ENCODE results near the gene HOXB5. TPM values are rescaled to one million over a fixed set of nuclear protein-coding genes. Genes with fewer than 3 reads are reported as not detected.

The HOXB5 gene
- total RNA-seq (2014; rRNA removed; shearing (Covaris generic)): 2.3 TPM in 2 replicates
- polyA plus RNA-seq (2014; cell fraction: nucleus; rRNA removed): 5.2 and 6.4 TPM in 2 replicates

- no peak for DNase-seq (ENCODE audit: extremely low read depth, low read depth)
Observed at GRCh38 chr17:48593126-48593829, at the start of gene HOXB5. HOXB5 (minus strand) TSS chr17:48593779; CDS start chr17:48593682, 97 bp downstream.

DNA sequence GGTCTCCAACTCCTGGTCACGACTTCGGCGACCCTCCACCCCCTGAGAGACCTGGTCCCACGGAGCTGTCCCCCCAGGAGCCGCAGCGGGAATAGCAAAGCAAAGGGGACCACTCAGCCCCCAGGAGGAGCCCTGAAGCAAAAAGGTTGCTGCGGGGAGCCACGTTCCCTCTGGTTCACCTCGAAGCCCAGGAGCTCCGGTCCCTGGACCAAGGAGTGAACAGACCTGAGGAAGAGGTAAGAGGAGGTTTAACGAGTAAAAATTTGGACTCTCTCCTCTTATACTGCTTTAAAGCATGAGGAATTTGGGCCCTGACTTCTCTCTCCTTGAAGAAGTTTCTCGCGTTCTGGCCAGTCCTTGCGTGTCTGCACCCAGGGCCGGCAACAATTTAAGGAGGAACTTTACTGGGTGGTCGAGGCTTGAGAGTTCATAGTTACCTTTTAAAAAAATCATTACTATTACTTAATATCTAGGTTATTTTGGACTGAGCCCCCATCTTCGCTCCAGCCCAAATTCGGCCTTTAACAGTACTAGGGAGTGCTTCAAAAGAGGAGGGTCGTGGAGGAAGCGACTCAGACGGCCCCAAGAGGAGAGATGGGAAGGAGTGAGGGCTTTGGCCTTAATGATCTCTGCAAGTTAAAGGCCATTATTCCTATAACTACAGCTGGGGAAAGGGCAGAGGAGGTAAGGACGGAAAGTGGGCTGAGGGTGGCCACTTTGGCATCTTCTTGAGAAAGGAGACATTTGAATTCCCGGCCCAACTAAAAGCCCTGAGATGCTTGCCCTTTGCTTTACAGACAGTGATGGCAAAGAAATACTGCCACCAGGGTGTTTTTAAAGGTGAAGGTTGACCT, 49.5 kb upstream of the HOXB5 start:
- no peak for DNase-seq (ENCODE audit: extremely low read depth, low read depth)

DNA sequence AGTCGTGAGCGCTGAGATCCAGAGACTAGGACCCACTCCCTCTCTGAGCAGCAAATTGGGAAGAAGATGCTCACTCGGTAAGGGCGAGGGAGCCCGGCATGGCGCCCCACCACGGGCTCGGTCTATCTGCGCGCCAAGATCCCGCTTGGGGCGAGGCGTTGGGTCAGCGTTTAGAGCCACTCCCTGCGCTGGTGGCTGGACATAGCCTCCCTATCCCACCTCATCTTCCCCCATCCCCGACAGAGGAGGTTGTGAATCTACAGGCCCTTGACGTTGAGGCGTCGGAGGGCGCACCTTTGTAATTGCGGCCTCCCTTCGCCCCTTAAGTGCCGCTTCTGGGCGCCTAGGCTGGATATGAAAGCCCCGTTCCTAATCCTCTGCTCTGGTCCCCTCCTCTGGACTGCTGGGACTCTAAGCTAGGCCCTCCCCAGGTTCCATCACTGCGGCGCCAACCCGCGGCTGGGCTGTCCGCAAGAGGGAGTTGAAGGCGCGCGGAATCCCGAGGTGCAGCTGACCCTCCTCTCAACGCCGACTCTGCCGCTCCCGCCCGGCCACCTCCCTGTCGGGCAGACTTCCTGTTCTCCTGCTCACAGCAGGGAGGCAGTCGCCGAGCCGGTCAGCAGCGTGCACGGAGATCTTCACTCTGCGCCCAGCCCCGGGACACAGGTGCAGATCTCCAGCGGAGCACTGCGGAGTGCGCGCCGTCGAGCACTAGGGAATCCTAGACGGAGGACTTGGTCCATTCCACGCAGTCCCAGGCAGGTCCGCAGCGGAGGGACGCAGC, 48.7 kb upstream of the HOXB5 start:
- no peak for DNase-seq (ENCODE audit: extremely low read depth, low read depth)

- no peak for DNase-seq (ENCODE audit: extremely low read depth, low read depth)
Observed at GRCh38 chr17:48641541-48642058, 48.0 kb upstream of the HOXB5 start.

DNA sequence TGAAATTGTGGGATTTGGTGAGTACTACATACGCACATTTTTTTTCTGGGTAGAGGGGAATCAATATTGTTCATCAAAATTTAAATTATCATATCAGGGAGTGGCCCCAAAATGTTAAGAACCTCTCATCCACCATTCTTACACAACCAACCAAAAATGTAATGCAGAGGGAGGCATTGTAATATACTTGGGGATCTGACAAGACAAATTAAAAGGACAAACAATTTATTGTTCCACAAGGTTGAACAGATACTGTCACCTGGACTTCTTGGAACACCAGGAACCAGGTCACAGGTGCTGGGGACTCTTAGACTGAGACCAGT, 47.2 kb upstream of the HOXB5 start:
- DNase-seq (ENCODE audit: extremely low read depth, low read depth): no peak

DNA sequence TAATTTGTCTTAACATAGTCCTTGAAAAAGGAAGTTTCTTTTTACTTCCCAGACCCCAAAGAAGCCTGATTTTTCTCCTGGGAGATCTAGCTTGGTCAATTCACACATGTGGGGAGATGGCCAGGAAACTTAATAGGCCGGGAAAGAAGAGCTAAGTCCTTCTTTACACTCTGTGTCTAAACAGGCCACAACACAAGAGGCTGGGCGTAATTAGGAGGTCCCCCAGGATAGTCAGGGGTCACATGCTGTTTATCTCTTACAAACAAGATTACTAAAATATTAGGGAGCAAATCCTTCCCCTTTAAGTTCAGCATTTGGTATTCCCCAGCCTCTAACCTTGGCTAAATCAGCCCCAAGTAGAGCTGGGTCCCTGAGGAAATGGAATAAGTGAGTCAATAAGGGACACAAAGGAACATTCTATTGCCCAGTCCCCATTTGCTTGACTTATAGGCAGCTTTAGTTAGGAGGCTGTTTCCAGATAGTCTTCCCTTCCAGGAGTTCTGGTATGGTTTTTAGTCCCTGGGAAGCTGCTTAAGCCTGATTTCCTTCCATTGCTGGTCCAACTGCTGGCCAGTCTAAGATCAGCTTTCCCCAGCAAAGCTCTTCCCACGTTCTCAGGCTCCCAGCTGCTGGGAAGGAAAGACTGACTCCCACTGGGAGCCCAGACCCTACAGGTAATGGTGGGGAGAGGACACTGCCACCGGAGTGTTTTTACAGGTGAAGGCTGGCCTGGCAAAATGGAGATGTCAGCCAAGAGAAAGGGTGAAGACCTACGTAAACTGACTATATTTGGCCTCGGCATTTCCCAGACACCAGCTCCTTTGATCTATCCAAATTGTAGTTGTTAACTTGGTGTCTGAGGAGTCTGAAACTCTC, 46.6 kb upstream of the HOXB5 start:
- DNase-seq (ENCODE audit: extremely low read depth, low read depth): no peak

- DNase-seq (ENCODE audit: extremely low read depth, low read depth): no peak
Observed at GRCh38 chr17:48639136-48639535, 45.6 kb upstream of the HOXB5 start.

DNA sequence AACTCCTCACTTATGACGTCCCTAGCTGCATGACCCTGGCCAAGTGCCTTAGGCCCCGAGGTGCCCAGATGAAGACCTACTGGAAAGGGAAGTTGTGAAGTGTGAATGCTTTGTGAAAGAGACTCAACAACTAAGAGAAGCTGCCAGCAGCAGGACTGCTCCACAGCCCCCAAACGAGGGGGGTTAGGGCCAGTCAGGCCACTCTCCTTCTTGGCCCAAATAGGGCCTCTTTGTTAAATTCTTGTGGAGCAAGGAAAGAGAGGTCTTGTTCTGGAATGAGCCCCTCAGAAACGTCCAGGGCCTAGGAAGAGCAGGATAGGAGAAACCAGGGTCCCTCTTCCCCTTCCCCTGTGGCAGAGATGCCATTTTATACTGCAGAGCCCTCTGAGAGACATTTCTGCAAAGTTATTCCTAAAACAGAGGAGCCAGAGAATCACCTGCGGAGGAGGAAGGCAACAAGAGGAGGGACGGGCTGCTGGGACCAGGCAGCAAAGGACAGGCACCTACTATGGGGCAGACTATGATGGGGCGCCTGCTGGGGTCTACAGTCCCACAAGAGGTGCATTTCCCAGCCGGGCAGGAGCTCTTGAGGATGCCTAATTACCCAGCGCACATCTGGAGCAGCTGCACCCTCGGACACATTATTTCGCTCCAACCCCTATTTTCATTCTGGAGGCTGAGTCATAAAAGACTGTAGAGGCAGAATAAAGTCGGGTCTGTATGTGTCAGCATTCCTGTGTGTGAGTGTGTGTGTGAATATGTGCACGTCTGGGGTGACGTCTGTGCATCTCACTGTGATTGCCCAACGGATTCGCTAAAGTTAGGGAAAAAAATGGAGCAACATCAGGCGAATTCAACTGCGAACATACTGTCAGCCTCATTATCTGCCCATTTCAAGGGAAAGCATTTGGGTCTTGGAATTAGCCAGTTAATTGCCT, 44.0 kb upstream of the HOXB5 start:
- no peak for DNase-seq (ENCODE audit: extremely low read depth, low read depth)

DNA sequence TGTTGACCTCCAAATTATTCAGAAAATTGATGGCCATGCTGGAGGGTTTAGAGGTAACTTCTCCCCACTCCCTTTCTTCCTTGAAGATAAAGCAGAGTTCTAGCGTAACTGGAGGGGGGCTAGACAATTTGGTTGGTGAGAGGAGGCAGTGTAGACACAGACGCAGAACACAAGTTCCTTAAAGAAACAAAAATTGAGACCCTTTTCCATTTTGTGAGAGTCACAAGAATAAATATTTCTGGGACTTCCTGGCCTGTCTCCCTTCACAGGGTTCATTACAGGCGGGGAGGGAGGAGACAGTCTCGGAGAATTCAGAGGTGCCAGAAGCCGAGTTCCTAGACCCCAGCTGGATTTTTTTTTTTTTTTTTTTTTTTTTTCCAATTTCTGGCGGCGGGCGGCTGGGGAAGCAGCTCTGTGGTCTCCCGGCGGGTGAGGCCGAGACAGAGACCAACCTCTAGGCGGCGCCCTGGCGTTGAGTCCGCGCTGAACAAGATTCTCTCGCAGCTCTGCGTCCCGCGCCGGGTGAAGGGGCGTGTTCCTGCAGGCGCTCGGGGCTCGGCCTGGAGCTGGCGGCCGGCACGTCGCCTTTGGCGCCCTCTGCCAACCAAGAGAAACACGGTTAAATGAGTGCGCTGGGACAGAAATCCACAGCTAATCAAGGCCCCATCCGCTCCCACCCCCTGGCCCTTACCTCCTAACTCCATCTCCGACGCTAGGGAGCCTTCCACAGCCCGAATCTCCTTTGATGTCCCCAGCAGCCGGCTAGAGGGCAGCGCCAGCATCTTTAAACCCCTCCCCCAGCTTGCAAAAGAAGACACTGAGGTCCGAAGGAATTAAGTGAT, 42.8 kb upstream of the HOXB5 start:
- no peak for DNase-seq (ENCODE audit: extremely low read depth, low read depth)

DNA sequence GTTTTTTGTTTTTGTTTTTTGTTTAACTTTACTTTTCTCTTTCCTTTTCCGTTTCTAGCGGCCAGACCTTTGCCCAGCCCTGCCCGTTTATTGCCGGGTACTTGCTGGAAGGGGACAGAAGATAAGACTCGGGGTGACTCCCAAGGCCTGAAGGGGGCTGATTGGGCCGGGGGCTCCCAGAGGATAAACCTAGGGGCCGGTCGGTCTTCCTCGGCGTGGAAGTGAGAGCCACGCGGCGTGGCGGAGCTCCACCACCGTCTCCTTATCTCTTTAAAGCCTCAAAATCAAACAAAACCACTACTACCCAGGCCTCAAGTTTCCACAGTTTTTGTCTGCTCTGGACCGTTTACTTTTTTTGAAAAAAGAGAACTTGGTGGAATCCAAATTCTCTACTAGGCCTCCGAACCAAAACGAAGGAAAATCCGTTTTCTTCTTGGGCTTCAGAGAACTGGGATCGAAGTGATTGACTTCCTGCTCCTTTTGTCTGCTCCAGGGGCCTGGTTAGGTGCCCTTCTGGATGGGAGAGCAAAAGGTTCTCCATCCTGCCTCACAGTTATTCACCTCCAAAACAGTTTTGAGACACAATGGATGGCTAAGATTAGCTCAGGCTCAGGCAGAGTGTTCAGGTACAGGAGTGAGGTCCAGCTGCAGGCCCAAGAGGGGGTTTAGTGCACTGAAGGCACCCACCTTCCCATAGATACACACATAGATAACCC, 41.1 kb upstream of the HOXB5 start:
- no peak for DNase-seq (ENCODE audit: extremely low read depth, low read depth)

- DNase-seq (ENCODE audit: extremely low read depth, low read depth): no peak
Observed at GRCh38 chr17:48633266-48633677, 39.7 kb upstream of the HOXB5 start.

DNA sequence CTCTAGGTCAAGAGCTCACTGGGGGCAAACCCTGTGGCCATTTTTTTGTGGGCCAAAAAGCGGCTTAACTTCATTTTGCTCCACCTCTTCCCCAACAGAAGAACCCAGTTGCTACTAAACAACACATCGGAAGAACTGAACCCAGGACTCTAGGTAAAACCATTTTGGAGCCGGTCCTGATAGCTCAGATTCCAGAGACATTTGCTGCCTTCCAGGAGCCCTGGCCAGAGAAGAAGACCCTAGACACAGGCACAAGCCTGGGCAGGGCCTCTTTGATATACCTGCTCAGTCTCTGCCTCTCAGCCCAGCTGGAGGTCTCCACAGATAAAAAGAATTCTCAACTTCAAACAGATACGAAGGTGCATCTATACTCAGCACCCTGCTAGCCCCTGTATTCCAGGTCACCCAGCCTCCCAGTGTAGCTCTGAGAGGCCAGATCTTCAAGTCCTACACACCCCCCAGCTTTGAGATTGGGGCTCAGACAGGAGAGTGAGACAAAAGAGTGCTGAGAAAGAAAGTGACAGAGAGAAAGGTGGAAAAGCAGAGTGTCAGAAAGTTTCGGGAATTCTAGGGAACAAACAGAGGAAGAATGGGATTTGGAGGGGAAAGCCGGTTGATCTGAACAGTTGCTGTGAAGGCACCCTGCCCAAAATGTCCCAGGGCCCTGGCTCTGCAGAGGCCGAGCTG, 39.1 kb upstream of the HOXB5 start:
- no peak for DNase-seq (ENCODE audit: extremely low read depth, low read depth)

DNA sequence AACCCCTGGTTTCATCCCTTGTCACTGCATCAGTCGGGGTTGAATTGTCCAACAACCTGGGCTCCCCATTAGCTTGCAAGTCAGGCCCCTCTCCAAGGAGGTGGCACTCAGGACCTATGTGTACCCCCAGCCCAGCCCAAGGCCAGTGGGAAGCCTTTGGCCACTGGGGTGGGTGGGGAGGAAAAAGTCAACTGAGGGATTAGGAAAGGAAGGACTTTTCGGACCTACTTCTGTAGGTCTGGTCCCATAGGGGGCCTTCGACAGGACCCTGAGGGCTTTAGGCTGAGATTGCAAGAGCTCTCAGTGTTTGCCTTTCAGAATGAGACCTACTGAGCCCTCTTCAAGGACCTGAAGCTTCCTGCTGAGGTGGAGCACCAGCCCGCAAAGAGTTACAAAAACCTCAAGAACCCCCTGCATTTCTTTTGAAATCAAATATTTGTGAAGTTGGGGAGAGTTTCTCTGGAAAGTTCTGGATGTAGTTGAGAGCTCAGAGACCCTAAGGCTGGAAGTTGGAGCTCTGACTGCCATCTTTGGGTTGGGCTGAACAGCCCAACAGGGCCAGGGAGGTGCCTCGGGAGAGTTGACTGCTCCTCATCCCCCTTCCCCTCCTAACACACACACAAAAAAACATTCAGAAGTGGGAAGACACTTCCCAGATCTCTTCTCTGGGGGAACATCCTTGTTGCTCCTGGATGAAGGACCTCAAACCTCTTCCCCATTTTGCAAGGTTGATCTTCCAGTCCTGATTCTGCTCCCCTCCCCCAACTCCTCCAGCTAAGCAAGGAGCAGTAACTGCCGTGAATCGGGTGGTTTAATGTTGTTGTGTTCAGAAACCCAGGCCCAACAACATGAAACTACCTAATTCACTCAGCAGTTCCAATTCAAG, 38.4 kb upstream of the HOXB5 start:
- no peak for DNase-seq (ENCODE audit: extremely low read depth, low read depth)

DNA sequence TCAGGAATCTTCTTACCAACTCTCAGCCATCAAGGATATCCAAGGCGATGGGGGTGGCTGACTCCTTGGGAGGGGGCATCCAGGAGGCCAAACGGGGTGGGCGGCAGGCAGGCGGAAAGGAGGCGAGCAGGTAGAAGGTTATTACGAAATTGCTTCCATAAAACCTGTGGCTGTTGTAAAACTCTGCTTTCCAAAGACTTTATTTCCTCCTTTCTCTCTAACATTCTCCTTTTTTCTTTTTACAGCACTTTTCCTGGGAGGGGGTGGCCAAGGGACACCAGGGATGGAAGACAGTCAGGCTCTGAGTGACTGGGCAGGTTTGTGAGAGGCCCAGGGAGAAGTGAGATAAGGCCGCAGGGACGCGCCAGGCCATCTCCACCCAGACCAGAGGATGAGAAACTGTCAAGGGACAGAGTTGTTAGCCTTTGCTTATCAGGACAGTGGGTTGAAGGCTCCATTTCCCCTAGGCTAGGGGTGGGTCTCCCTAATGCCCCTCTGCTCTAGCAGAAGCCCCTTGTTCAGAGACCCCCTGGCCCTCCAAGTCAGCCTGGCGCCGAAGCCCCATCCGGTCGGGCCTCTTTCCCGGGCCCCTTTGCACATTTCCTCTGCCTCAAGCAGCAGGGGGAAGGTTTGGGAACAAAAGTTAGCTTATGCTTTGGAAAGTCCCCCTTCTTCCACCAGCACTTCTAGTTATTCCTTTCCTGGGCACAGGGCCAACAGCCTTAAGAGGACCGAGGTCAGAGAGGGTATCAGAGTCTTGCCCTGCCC, 37.5 kb upstream of the HOXB5 start:
- DNase-seq (ENCODE audit: extremely low read depth, low read depth): no peak

Data from NCI-H460 (cell line).